ENCODE measurements around the gene ALK. TPM values are rescaled to one million over a fixed set of nuclear protein-coding genes. Genes with fewer than 3 reads are reported as not detected.
"Not testable (repeated sequence)": the region's sequence is repeated elsewhere in the genome, so short reads cannot be mapped to it uniquely, and the experiment has no call there.

Gene ALK
- total RNA-seq, 2 donors from 2014 or later = 0.21 to 0.26 TPM

- intact Hi-C loops (cut with DNase I) = no loop called here
- DNase-seq (no peak), ATAC-seq (no peak)
These were observed 648.2 kb downstream of the ALK start for GRCh38 chr2:29273004-29273684.

- DNase-seq = no peak
- intact Hi-C loops (cut with DNase I) = no loop called here
- no peak for ATAC-seq
These were observed 649.1 kb downstream of the ALK start for GRCh38 chr2:29272311-29272710.

GRCh38 chr2:29270701-29271121 lies 650.7 kb downstream of the ALK start:
- DNase-seq = no peak
- intact Hi-C loops (cut with DNase I) = no loop called here
- no peak for ATAC-seq

- ATAC-seq (no peak), DNase-seq (no peak)
- intact Hi-C loops (cut with DNase I) = no loop called here
These were observed 651.6 kb downstream of the ALK start for GRCh38 chr2:29269765-29270109.

- ATAC-seq = peak in 1 of 2 donors; percentile 12
- intact Hi-C loops (cut with DNase I) = no loop called here
- DNase-seq = peak; percentile 25
These were observed 652.2 kb downstream of the ALK start for GRCh38 chr2:29269095-29269764.

GRCh38 chr2:29267720-29268119 lies 653.7 kb downstream of the ALK start:
- no peak for DNase-seq
- no peak for ATAC-seq
- intact Hi-C loops (cut with DNase I) = no loop called here

GRCh38 chr2:29263886-29264285 lies 657.5 kb downstream of the ALK start:
- ATAC-seq (no peak), DNase-seq (no peak)
- intact Hi-C loops (cut with DNase I) = no loop called here

GRCh38 chr2:29262681-29263260 lies 658.6 kb downstream of the ALK start:
- ATAC-seq = no peak
- DNase-seq = no peak
- intact Hi-C loops (cut with DNase I) = no loop called here

GRCh38 chr2:29261003-29261402 lies 660.4 kb downstream of the ALK start:
- intact Hi-C loops (cut with DNase I) = no loop called here
- DNase-seq (no peak), ATAC-seq (no peak)

- no peak for ATAC-seq
- intact Hi-C loops (cut with DNase I) = no loop called here
- no peak for DNase-seq
These were observed 661.1 kb downstream of the ALK start for GRCh38 chr2:29260142-29260772.

GRCh38 chr2:29259221-29259620 lies 662.2 kb downstream of the ALK start:
- ATAC-seq = no peak

GRCh38 chr2:29255004-29255403 lies 666.4 kb downstream of the ALK start:
- ATAC-seq (no peak), DNase-seq (no peak)
- intact Hi-C loops (cut with DNase I) = no loop called here

More at GRCh38 chr2:29259221-29259620, 662.2 kb downstream of the ALK start:
- intact Hi-C loops (cut with DNase I) = no loop called here
- DNase-seq = no peak

GRCh38 chr2:29253495-29254275 lies 667.7 kb downstream of the ALK start:
- DNase-seq; ATAC-seq; intact Hi-C loops (cut with DNase I): not testable (repeated sequence)

GRCh38 chr2:29253026-29253425 lies 668.4 kb downstream of the ALK start:
- ATAC-seq = no peak
- DNase-seq = no peak
- intact Hi-C loops (cut with DNase I) = no loop called here

- DNase-seq (no peak), ATAC-seq (no peak)
- intact Hi-C loops (cut with DNase I) = no loop called here
These were observed 670.0 kb downstream of the ALK start for GRCh38 chr2:29251406-29251805.

- intact Hi-C loops (cut with DNase I) = no loop called here
- no peak for DNase-seq
- ATAC-seq = no peak
These were observed 670.4 kb downstream of the ALK start for GRCh38 chr2:29250977-29251376.

GRCh38 chr2:29249666-29250253 lies 671.6 kb downstream of the ALK start:
- DNase-seq (no peak), ATAC-seq (no peak)
- intact Hi-C loops (cut with DNase I) = no loop called here

GRCh38 chr2:29247336-29247914 lies 674.0 kb downstream of the ALK start:
- intact Hi-C loops (cut with DNase I) = no loop called here
- no peak for DNase-seq

More at GRCh38 chr2:29247336-29247914, 674.0 kb downstream of the ALK start:
- no peak for ATAC-seq
